Posterior cingulate gyrus (tissue), 11 donors: ENCODE measurements around the gene TIMM10.

Experiments used
- DNase-seq, 10 donors: peaks; one replicate each; pipeline versions ENCODE4 v3.0.0 to v3.0.0-alpha.2; 2020 to 2021; ENCODE audit warnings: mixed read lengths in 3 of 10
- intact Hi-C: fragments of 100-400 bp; cut with DNase I; formaldehyde crosslinking; loops from one replicate; pipeline ENCODE4 v1.15.1; 2023

Gene TIMM10

DNA sequence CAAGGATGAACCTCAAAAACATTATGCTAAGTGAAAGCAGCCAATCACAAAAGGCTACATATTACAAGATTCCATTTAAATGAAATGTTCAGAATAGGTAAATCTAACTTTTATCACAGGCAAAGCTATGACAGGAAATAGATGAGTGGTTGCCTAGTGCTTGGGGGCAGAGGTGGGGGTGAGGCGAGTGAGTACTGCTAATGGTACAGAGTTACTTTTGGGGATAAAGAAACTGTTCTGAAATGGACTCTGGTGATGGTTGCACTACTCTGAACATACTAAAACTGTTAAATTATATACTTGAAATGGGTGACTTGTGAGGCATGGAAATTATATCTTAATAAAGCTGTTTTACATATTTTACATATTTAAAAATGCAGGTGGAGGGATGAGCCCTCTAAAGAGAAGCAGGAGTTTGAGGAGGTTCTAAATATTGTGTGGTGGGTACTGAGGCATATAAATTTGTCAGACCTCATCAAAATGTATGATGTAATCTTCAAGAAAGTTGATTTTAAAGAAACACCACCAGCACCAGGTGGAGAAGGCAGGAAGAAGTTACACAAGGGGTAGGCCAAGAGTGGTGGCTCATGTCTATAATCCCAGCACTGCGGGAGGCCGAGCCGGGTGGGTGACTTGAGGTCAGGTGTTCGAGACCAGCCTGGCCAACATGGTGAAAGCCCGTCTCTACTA, 18.7 kb downstream of the TIMM10 start:
- no peak for DNase-seq

DNA sequence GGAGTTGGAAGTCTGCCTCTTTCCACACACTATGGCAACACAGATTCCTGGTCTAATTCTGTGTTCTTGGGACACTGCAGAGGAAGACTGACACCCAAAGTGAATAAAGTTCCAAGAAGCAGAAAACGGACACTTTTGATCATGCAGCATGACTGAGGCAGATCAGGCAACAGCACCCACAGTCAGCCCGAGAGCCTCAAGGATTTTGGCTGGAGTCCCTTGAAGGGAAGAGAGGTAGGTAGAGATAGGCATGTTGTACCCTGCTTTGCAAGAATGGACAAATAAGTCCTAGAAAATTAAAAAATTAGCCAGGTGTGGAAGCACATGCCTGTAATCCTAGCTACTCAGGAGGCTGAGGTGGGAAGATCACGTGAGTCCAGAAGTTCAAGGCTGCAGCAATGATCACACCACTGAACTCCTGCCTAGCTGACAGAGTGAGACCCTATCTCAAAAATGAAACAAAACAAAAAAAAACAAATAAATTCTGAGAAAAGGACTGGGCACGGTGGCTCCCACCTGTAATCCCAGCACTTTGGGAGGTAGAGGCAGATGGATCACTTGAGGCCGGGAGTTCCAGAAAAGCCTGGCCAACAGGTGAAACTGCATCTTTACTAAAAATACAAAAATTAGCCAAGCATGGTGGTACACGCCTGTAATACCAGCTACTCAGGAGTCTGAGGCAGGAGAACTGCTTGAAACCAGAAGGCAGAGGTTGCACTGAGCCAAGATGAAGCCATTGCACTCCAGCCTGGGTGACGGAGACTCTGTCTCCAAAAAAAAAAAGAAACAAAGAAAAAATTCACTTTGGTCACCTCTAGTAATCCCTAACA, 22.0 kb downstream of the TIMM10 start:
- DNase-seq = no peak
- intact Hi-C loops = no loop called here

More for the DNA sequence above, 18.7 kb downstream of the TIMM10 start:
- intact Hi-C loops = no loop called here

DNA sequence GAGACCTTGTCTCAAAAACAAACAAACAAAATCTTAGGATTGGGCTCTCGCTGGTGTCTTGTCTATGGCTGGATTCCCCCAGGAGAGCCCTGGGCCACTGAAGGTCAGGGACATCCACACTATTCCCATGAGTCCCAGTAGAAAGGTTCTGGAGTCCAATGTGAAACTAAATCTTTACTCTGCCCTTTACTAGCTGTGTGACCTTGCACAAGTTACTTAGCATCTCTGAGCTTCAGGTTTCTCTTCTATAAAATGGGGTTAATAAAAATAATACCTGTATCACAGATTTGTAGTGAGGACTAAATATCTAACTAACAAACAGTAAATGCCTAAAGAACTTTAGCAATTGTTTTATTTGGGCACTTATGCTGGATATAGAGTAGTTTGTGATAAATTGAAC, 24.0 kb downstream of the TIMM10 start:
- no peak for DNase-seq
- intact Hi-C loops = no loop called here

DNA sequence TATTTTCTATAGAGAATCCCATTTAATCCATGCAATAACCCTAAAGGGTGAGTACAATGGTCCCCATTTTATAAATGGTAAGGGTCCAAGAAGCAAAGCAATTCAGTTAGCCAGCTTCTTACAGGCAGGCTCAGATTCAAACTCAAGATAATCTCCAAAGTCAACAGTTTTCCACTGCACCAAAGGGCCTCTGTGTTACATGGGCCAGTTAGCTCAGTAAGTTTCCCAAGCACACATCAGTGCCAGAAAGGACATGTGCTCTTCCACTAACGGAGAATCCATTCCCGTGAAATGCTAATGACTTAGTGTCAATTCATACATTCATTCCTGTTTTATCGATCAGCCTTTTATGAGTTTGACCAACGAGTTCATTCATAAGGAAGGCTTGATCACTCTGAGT, 26.0 kb downstream of the TIMM10 start:
- intact Hi-C loops = no loop called here
- no peak for DNase-seq

DNA sequence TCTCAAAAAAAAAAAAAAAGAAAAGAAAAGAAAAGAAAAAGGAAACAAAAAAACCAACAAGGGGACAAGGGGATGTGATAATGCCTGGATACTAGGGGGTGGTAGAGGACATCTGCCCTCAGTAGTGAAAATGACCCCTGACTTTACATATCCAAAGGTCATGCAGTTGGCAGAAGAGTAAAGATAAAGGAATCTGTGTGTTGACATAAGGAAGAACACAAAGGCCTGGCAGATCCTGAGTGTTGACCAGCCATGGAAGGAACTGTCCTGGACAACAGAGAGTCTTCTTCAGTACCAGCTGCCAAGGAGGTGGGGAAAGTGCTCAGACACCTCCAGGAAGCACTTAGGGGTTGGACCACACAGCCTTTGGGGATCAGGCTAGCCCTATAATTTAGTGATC, 27.7 kb downstream of the TIMM10 start:
- intact Hi-C loops = no loop called here
- DNase-seq = no peak

DNA sequence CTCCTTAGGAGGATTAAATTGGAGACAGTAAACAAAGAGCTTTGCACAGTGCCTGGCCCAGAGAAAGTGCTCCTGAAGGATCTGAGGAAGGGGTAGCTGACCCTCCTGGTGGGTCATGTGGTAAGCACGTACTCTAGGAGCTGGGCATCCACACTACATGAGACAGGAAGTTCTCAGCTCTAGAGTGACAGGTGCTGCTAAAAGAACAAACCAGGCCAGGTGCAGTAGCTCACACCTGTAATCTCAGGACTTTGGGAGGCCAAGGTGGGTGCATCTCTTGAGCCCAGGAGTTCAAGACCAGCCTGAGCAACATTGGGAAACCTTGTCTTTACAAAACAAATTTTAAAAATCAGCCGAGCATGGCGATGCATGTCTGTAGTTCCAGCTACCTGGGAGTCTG, 28.2 kb downstream of the TIMM10 start:
- intact Hi-C loops = no loop called here
- no peak for DNase-seq

DNA sequence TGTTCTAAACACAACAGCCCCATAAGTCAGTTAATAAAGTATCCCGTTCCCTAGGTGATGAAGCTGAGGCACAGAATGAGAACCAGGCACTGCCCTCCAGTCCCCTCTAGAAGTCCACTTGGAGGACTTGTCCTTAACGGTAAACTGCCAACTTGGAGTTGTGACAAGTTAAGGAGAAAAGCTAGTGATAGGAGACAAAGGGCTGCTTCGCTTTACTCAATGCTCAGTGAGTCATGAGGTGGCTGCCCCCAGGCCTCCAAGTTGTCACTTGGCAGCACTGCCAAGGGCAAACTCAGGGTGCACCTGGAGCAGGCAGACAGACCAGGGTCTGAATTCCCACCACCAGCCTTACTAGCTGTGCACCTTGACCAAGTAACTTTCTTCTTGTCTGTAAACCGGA, 28.6 kb downstream of the TIMM10 start:
- intact Hi-C loops = no loop called here
- no peak for DNase-seq

DNA sequence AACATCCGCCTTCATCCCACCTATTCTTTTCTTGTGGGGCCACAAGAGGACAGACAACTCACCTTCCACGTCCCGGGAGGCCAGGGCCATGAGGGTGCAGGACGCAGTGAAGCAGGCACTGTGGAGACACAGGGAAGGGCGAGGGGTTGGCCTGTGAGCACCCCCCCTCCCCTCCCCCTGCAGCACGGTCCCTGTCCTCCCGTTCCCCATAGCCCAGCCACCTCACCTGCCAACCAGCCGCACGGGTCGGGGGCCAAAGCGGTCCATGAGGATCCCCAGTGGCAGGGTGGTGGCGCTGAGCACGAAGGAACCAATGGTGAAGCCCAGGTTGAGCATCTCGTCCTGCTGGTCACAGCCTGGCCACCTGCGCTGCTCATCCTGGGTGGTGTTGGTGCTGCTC, 29.6 kb downstream of the TIMM10 start:
- intact Hi-C loops = no loop called here

DNA sequence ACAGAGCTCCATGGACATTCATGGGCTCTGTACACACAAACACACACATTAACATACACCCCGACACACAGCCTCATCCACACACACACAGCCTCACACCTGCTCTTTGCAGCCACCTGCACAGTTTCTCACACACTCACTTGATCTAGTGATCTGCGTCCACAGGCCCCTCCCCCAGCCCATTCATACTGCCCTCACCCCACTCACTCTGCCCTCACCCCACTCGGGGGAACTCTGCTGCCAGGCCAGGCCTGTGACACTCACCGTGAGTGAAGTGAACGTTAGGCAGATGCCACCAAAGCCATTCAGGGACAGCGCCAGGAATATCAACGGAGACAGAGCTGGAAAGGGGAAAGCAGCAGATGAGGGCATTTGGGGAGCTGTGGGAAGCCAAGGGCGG, 30.0 kb downstream of the TIMM10 start:
- intact Hi-C loops = no loop called here

More for the DNA sequence above, 29.6 kb downstream of the TIMM10 start:
- DNase-seq = no peak

DNA sequence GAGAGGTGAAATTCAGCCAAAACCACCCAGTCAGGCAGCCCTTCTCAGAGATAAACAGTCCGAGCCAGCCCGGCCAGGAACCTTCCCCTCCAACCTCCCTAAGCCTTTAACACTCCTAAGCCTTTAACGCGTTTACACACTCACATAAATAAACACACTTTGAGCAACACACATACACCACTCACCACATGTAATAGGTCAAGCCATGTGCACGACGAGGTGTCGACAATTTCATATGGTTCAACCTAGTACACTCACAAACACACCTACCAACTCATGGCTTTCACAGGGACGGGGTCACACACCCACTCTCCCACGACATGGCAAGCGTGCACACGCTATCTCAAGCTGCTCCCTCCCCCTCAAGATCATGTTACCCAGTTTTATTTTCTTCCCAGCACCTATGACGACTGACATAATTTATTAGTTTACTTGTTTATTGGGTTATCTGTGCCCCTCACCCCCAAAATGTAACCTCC, 30.5 kb downstream of the TIMM10 start:
- intact Hi-C loops = no loop called here

More for the DNA sequence above, 30.0 kb downstream of the TIMM10 start:
- no peak for DNase-seq

DNA sequence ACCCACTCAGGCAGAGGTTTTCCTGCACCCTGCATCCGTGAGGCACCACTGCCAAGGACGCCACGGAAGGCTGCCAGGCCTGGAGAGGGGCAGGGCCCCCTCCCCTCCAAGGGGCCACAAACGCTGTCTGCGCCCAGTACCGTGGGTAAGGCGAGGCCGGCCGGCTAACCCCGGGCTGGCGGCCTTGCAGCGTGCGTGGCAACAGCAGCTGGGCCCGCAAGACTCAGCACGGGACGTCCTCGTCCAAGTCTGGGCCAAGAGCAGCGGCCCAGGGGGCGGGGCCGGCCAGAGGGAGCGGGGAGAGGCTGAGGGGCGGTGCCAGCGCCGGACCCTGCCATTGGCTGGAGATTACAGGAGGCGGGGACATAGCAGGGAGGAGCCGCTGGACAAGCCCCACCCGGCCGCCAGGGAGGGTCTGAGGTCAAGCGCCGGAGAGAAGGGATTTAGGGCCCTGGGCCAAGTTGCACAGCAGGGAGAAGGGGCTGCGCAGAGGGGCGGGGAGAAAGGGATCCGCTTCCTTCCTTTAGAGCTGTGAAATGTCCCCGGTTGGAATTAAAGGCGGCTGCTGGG, 31.1 kb downstream of the TIMM10 start:
- peak; percentile 85 to 99 (median 94) for DNase-seq
- intact Hi-C loops = no loop called here

More for the DNA sequence above, 30.5 kb downstream of the TIMM10 start:
- DNase-seq = no peak

DNA sequence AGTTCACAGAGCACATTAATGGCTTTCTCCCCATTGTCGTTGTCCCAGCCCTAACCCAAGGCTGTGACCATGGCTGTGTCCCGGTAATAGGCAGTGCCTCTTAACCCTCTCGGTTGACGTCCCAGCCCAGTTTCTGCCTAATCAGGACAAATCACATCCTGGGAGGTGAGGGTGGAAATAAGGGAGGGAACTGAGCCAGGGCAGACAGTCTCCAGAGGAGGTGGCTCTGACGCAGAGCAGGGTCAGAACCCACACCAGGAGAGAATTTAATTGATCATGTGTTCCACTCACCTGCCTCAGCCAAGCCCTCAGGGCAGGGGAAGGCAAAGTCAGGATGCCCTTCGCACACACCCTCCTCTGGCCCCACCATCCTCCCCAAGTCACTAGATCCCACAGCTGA, 32.0 kb downstream of the TIMM10 start:
- intact Hi-C loops = no loop called here
- DNase-seq = no peak

DNA sequence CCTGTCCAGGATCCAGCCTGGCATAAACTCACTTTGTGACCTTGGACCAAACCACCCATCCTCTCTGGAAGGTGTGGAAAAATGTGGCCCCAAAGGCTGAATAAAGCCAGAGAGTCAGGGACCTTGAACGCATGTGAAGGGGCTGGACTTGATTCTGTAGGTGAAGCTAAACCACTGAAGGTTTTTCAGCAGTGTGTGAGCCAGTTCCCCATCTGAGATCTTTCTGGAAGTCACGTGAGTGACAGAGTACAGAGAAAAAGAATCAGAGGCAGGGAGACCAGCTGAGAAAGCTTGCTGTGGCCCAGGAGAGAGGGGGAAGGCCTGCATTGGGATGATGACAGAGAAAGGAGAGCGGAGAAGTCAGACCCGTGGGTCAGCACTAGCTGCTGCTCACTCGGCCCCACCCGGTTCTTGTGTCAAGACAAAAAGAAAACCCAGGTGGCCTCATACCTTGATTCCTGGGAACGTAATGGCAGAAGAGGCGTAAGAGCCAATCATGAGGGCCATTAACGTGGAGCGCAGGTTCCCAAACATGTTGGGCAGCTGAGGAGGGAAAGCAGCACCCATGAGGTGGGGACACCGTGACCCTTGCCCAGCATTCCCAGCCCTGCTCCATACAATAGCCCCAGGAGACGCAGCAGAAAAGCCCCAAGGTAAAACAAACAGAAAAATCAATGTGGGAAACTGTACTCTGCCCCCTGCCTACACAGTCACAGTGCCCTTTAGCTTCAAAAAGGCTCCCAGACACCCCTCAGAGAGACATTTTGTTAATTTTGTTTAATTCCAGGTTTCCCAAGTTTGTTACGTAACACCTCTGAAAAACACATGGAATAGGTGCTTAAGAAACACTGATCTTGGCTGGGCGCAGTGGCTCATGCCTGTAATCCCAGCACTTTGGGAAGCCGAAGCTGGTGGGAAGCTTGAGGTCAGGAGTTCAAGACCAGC, 33.0 kb downstream of the TIMM10 start:
- intact Hi-C loops = no loop called here
- DNase-seq = no peak

DNA sequence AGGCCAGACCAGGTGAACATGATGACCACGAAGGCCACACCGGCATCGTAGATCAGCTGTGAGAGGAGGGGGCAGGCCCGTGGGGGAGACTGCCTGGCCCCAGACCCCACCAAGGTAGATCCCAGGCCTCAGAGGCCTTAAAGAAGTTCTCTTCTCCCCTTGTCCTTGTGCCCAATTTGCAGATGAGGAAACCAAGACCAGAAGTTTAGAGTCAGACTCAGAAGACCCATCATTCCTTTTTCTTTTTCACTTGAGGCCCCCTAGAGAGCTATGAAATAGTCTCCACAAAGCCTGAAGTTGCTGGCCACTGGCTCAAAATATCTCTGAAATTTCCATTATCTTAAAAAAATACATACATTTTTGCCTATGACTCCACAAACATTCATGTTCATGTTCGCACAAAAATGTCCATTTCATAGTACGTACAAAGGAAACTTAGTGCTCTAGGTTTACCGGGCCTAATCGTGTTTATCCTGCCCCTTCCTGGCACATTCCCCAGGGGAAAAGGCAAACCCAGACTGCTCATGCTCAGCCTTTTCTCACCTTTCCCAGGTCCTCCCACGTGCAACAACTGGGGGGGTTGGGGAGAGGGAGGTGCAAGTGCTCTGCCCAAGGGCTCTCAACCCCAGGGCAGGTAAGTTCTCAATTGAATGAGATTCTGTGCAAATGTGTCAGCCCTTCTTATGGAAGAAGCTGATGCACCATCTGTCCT, 34.3 kb downstream of the TIMM10 start:
- intact Hi-C loops = no loop called here
- no peak for DNase-seq

DNA sequence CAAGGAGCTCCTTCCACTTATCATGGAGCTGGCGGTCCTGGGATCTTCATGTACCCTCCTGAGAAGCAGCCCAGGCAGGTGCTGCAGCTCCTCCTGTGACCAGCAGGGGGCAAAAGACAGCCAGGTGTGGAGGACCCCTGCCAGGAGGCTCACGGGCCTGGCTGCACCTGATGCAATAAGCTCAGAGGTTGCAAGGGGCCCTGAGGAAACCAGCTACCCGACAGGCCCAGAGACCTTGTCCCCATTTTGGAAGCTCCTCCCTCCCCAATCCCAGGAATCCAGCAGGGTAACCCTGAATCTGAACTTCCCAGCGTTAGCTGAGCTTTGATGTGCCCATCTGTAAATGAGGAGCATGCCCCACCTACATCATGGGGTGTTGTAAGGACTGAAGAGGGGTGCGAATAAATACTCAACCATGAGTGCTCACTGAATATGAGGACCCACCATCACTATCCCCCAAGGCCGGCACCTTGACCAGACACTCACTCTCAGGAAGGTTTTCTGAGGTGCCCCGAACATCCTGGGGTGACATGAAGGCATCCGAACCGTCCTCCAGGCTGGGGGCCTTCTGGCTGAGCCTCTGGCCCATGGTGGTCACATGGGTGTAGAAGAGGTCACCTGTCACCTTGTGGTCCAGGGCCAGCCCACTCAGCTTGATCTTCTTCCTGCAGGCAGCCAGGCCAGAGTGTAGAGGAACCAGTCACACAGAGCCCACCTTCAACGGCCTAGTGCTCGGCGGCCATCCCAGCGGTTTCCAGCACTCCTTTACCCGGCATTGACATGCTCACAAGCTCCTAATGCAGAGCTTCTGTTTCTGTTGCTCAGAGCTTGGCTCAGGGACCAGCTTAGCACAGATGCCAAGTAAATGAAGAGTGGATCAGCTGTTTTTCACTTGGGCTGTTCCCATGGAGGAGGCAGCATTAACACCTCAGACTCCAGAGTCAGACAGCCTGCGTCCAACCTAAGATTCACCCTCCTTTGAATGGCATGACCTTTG, 36.7 kb downstream of the TIMM10 start:
- intact Hi-C loops = loop anchor here (2.0 kb wide), 1 partner anchor 33 kb away; no protein-coding TSS in a partner anchor
- DNase-seq = peak in 6 of 10 donors; percentile 41 to 89 (median 48)

DNA sequence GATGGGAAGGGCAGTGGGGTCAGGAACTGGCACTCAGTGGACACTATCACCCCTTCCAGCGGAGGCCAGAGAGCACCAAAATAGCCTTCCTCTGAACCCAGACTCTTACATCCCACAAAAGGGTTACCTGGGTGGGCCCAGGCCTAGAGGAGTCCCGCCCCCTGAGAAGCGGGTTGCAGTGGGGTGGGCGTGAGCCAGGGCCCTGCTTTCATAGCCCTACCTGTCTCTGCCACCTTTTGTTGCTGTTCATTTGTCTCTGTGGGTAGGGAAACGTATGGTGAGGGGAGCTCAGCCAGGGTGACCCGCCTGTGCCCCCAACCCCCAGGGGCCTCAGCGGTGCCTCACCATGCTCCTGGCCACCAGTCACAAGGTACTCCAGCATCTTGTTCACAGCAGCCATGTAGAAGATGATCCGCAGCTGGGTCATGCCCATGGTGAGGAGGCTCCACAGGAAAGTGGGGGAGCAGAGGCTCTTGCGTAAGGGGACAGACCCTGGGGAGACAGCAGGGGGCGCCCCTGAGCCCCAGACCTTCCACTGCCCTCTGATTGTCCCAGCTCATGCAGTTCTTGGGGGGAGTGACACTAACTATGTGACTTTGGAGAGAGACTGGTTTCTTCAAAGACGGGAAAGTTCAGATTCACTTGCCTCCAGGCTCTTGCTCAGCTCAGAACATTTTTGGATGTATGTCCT, 39.0 kb downstream of the TIMM10 start:
- peak in 4 of 10 donors; percentile 41 to 89 (median 63) for DNase-seq
- intact Hi-C loops = loop anchor here (2.0 kb wide), 1 partner anchor 35 kb away; no protein-coding TSS in a partner anchor

DNA sequence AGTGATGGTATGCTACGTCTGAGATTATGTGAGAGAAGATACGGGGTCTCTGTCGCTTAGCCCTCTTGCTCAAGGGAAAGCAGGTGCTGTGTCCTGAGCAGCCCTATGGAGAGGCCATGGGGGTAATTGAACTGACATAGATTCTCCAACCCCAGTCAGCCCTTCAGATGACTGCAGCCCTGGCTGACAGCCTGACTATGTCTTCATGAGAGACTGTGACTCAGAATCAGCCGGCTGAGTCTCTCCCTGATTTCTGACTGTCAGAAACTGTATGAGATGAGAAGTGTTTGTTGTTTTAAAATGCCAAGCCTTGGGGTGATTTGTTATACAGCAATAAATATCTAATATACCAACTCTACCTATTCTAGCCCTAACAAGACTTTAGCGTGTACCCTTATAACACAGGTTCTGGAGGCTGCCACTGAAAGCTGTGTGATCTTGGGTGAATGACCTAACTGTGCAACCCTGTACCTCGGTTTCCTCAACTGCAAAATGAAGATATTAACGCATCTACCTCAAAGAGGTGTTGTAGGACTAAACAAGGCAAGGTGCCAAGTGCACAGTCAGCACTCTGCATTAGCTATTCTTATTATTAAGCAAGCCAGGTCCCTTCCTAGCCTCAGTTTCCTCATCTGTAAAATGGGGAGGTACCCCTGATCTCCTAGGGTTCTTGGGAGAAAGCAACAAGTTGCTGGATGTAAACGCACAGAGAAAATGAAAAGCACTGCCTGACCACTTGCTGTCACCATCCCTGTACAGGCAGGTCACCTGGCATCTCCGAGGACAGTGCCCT, 39.9 kb downstream of the TIMM10 start:
- peak in 1 of 10 donors; percentile 47 for DNase-seq
- intact Hi-C loops = no loop called here
